Activated B cell treated with CpG ODN at 0.5 μM for 24 hours (primary cell): ENCODE results near the gene CTBP2. TPM values are rescaled to one million over a fixed set of nuclear protein-coding genes. Genes with fewer than 3 reads are reported as not detected.

Source experiments
- ATAC-seq: fragments of 200-7000 bp; cut with Tn5 transposase; one replicate; pipeline ENCODE4 v1.10.0; 2021; ENCODE audit warnings: low read depth, mild to moderate bottlenecking, moderate library complexity
- CTCF ChIA-PET: fragments of 350-600 bp; sonication (Branson Sonifier 250); formaldehyde crosslinking; loops from one replicate; lab custom pipeline; 2021; ENCODE audit warnings: antibody characterized with exemption; lab: Charles Lee
- POLR2A ChIA-PET: fragments of 350-600 bp; sonication (Branson Sonifier 250); formaldehyde crosslinking; loops from one replicate; lab custom pipeline; 2021; ENCODE audit warnings: antibody characterized with exemption; lab: Charles Lee
- DNase-seq: peaks from one replicate; pipeline ENCODE4 v3.0.0; 2022
- H3K27ac Mint-ChIP-seq: one replicate; pipeline ENCODE4 v1.8.0; 2020; ENCODE audit warnings: mixed read lengths
- H3K27me3 Mint-ChIP-seq: one replicate; pipeline ENCODE4 v1.8.0; 2021; ENCODE audit warnings: mixed read lengths
- H3K36me3 Mint-ChIP-seq: one replicate; pipeline ENCODE4 v1.8.0; 2021; ENCODE audit warnings: low read depth, mixed read lengths
- H3K4me1 Mint-ChIP-seq: one replicate; pipeline ENCODE4 v1.8.0; 2021; ENCODE audit warnings: mixed read lengths
- H3K4me3 Mint-ChIP-seq: one replicate; pipeline ENCODE4 v1.8.0; 2020; ENCODE audit warnings: mild to moderate bottlenecking, mixed read lengths
- H3K9me3 Mint-ChIP-seq: one replicate; pipeline ENCODE4 v1.8.0; 2020; ENCODE audit warnings: mixed read lengths
- intact Hi-C: fragments of 100-400 bp; cut with micrococcal nuclease; formaldehyde crosslinking; loops from one replicate; pipeline ENCODE4 v1.15.1; 2024
- total RNA-seq: library from RNA; stranded (reverse); gene quantifications from 2 replicates; pipeline ENCODE4 v1.2.3, GENCODE V29; 2022
- TF ChIP-seq, protein P1 (sequence below): fragments of 200-600 bp; IDR thresholded peaks from one replicate; pipeline ENCODE4 v1.8.0; 2022; ENCODE audit warnings: antibody characterized with exemption, mild to moderate bottlenecking

Gene CTBP2
- total RNA-seq, 1 donor from 2014 or later: 0.42 TPM

DNA sequence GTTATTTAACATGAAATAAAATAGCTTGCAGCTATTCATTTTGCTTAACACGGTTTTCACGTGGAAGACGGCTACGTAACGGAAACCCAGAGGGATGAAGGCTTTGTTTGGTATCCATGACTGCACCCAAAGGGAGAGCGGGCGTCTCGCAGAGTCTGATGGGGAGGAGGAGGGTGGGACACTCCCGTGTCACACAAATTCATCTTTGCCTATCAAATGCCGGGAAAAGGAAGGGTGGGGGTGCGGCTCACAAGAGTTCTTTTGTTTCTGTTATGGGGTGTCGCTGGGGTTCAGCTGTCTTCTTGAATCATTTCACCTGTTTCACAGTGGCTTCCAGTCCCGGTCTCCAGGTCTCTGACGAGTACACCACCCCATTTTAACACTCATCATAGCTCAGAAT lies 110.0 kb downstream of the CTBP2 start:
- intact Hi-C loops: no loop called here

GRCh38 chr10:125049216-125049881 lies 111.0 kb downstream of the CTBP2 start:
- H3K27me3 Mint-ChIP-seq: peaks cover 55% of the 10 kb centered on the region
- H3K4me3 Mint-ChIP-seq: no peak overlapping the region
- DNase-seq: no peak
- ChIA-PET POLR2A (no interaction called here), CTCF (interaction anchor here (2.2 kb wide), 1 partner anchor 12 kb away, joined by 6 read pairs; no protein-coding TSS in a partner anchor)
- intact Hi-C loops: loop anchor here (2.0 to 5.0 kb wide), 2 partner anchors 95 to 668 kb away; partner anchors contain the start of gene EDRF1
- no peaks in the 10 kb centered on the region for H3K9me3 Mint-ChIP-seq
- TF ChIP-seq, protein P1, sequence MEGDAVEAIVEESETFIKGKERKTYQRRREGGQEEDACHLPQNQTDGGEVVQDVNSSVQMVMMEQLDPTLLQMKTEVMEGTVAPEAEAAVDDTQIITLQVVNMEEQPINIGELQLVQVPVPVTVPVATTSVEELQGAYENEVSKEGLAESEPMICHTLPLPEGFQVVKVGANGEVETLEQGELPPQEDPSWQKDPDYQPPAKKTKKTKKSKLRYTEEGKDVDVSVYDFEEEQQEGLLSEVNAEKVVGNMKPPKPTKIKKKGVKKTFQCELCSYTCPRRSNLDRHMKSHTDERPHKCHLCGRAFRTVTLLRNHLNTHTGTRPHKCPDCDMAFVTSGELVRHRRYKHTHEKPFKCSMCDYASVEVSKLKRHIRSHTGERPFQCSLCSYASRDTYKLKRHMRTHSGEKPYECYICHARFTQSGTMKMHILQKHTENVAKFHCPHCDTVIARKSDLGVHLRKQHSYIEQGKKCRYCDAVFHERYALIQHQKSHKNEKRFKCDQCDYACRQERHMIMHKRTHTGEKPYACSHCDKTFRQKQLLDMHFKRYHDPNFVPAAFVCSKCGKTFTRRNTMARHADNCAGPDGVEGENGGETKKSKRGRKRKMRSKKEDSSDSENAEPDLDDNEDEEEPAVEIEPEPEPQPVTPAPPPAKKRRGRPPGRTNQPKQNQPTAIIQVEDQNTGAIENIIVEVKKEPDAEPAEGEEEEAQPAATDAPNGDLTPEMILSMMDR: no peak
- H3K4me1 Mint-ChIP-seq: no peaks in the 10 kb centered on the region
- H3K36me3 Mint-ChIP-seq: no peaks in the 10 kb centered on the region
- no peak for ATAC-seq
- no peak overlapping the region for H3K27ac Mint-ChIP-seq

More for the DNA sequence above, 110.0 kb downstream of the CTBP2 start:
- no peaks in the 10 kb centered on the region for H3K36me3 Mint-ChIP-seq
- no peaks in the 10 kb centered on the region for H3K9me3 Mint-ChIP-seq
- TF ChIP-seq, protein P1: no peak
- no peak overlapping the region for H3K4me3 Mint-ChIP-seq
- peaks cover 58% of the 10 kb centered on the region for H3K27me3 Mint-ChIP-seq
- no peak overlapping the region for H3K27ac Mint-ChIP-seq
- CTCF ChIA-PET: interaction anchor here (2.2 kb wide), 1 partner anchor 11 kb away, joined by 6 read pairs; no protein-coding TSS in a partner anchor
- H3K4me1 Mint-ChIP-seq: no peaks in the 10 kb centered on the region
- POLR2A ChIA-PET: no interaction called here
- DNase-seq: no peak
- ATAC-seq: no peak

- H3K36me3 Mint-ChIP-seq: no peaks in the 10 kb centered on the region
- peaks cover 55% of the 10 kb centered on the region for H3K27me3 Mint-ChIP-seq
- peak; percentile 52 for DNase-seq
- TF ChIP-seq, protein P1: peak; percentile 69
- H3K4me1 Mint-ChIP-seq: no peaks in the 10 kb centered on the region
- intact Hi-C loops: loop anchor here (1.0 to 5.0 kb wide), 3 partner anchors 97 to 669 kb away; partner anchors contain the start of gene EDRF1
- no peaks in the 10 kb centered on the region for H3K9me3 Mint-ChIP-seq
- no peak overlapping the region for H3K4me3 Mint-ChIP-seq
- POLR2A ChIA-PET: no interaction called here
- CTCF ChIA-PET: interaction anchor here (1.0 to 2.0 kb wide), 6 partner anchors 12 to 295 kb away, joined by 3 to 10 read pairs (median 5); no protein-coding TSS in a partner anchor
- ATAC-seq: peak; percentile 83
- no peak overlapping the region for H3K27ac Mint-ChIP-seq
Observed at GRCh38 chr10:125048094-125048864, 112.1 kb downstream of the CTBP2 start.

DNA sequence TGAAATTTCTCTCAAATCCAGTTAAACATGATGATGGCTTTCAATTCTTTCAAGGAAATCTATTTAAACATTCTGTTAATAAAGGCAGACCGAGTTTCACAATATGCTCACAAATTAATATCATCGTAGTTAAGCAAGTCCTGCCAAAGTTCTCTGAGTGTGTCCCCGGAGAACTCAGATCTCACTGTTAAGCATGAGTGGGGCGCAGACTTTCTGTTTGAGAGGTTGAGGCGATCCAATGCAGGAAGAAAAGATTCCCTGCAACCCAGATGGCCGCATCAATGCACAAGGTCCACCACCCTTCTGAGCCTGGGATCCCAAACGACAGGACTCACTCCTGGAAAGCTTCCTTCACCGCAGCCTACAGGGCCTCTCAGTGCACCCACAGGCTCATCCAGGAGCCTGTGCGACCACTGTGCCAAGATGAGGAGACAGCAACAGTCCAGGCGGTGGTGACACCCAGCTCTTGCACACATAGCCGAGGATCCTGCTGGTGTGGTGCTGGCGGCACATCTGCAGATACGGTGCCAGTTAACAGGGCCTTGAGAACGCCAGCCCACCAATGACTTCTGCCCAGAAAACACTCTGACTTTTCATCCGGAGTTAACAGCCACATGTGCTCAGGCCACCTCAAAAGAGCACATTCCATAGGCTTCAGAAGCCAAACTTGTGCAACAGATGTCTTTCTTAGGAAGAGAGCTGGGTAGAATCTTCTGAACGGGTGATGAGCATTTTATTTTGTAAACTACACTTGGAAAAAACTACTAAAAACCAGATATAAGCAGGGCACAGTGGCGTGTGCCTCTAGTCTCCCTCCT lies 116.3 kb downstream of the CTBP2 start:
- Mint-ChIP-seq H3K27me3 (peaks cover 35% of the 10 kb centered on the region), H3K27ac (no peak overlapping the region), H3K4me3 (no peak overlapping the region), H3K9me3 (no peaks in the 10 kb centered on the region), H3K4me1 (no peaks in the 10 kb centered on the region), H3K36me3 (no peaks in the 10 kb centered on the region)
- ChIA-PET CTCF (no interaction called here), POLR2A (no interaction called here)
- no peak for DNase-seq
- intact Hi-C loops: no loop called here
- no peak for ATAC-seq
- TF ChIP-seq, protein P1: no peak
